ENCODE data around the gene ACOX1.

GRCh38 chr17:75965468-75965867 is 13.5 kb downstream of the ACOX1 start:
- TF ChIP-seq CTCF (conservative IDR thresholded peaks at IDR 0.05; ENCODE audit: low read depth, low read length) (no peak), EZH2 (IDR thresholded peaks at IDR 0.05; ENCODE audit: borderline replicate concordance, low read depth, low read length, poor library complexity, severe bottlenecking) (no peak)
